NB4 (cell line): Measurements from ENCODE around the gene WNK1.

ENCODE experiments used
- MYC ChIP-seq: IDR thresholded peaks from 2 replicates; pipeline ENCODE4 v1.6.1; 2011; ENCODE audit warnings: low read depth, low read length
- POLR2A ChIP-seq: IDR thresholded peaks from 2 replicates; pipeline ENCODE4 v1.6.1; 2011; ENCODE audit warnings: mild to moderate bottlenecking; ENCODE audit not compliant: insufficient read length; ENCODE audit errors: extremely low read depth
- TF ChIP-seq, protein P1 (sequence below): IDR thresholded peaks from one replicate; pipeline ENCODE4 v1.5.1; 2012; ENCODE audit warnings: low read depth, low read length
- TF ChIP-seq, protein P2 (sequence below): IDR thresholded peaks from 2 replicates; pipeline ENCODE4 v1.6.1; 2011; ENCODE audit warnings: low read depth, low read length

DNA sequence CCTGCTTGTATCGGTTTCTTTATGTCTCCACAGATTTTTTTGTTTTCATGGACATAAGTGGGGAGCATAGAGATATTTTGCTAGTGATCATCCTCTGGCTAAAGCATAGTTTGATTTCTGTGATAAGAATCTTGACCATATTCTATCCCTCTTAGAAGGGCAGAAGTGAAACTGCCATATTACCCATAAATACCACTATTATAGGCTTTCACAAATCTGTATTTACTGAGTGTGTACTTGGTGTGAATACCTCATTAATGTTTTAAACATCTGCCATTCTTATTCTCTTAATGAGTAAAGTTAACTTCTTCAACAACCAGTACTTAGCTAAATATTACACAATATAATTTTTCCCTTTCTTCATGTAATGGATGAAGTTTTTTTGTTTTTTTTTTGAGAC is 16.1 kb downstream of the WNK1 start:
- TF ChIP-seq POLR2A (no peak), MYC (no peak)
- TF ChIP-seq, protein P1, sequence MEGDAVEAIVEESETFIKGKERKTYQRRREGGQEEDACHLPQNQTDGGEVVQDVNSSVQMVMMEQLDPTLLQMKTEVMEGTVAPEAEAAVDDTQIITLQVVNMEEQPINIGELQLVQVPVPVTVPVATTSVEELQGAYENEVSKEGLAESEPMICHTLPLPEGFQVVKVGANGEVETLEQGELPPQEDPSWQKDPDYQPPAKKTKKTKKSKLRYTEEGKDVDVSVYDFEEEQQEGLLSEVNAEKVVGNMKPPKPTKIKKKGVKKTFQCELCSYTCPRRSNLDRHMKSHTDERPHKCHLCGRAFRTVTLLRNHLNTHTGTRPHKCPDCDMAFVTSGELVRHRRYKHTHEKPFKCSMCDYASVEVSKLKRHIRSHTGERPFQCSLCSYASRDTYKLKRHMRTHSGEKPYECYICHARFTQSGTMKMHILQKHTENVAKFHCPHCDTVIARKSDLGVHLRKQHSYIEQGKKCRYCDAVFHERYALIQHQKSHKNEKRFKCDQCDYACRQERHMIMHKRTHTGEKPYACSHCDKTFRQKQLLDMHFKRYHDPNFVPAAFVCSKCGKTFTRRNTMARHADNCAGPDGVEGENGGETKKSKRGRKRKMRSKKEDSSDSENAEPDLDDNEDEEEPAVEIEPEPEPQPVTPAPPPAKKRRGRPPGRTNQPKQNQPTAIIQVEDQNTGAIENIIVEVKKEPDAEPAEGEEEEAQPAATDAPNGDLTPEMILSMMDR, result no peak
- TF ChIP-seq, protein P2, sequence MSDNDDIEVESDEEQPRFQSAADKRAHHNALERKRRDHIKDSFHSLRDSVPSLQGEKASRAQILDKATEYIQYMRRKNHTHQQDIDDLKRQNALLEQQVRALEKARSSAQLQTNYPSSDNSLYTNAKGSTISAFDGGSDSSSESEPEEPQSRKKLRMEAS, result no peak
